Measurements from ENCODE around the gene TSACC. TPM values are rescaled to one million over a fixed set of nuclear protein-coding genes. Genes with fewer than 3 reads are reported as not detected.
"Not testable (repeated sequence)": the region's sequence is repeated elsewhere in the genome, so short reads cannot be mapped to it uniquely, and the experiment has no call there.

Gene TSACC
- total RNA-seq, 2 donors from 2014 or later, result not detected

DNA sequence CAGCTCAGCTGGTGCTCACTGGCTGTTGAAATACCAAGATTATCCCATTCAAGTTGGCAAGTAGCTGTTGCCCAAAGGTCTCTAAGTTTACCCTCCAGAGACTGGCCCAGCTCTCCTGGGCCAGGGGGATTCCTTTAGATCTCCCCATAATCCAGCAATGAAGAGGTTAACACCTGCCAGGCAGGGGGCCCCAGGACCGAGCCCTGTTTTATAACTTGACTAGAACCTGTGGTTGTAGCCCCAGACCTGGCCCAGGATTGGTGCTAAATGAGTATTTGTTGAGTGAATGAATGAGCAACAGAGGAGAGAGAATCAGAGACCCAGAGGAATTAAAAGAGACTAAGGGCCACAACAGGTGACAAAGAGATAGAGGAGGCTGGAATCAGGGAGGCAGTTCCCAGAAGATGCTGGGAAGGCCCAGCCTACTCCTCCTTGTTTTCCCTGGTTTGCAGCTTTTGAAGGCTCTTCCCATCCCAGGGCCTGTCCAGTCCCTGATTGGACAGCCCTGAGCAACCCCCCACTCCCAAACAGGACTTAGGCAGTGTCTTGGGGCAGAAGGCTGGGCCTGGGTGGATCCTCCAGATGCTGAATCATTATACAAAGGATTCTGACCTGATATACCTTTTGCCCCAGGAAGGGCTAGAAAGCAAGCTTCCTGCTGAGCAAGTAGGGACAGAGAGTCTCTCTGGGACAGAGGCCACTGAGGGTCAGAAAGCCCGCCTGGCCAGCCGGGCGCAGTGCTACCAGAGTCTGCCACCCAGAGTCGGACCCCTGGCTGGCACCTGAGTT is 28.2 kb downstream of the TSACC start:
- intact Hi-C loops (cut with DNase I), result no loop called here
- Histone ChIP-seq H3K36me3 (replicated peaks in 1 of 2; ENCODE audit: insufficient read depth in 1 of 2, low read depth in 2 of 2) (no peaks in the 10 kb centered on the region), H3K4me3 (no peak overlapping the region), H3K27me3 (no peaks in the 10 kb centered on the region), H3K9me3 (no peaks in the 10 kb centered on the region), H3K4me1 (peaks cover 25% of the 10 kb centered on the region), H3K27ac (no peak overlapping the region)
- WGBS, 2 donors, result 85 to 87% methylated on average over 5 of the region's 5 CpGs
- DNase-seq, result no peak
- no peak for ATAC-seq
- TF ChIP-seq POLR2A (IDR thresholded peaks at IDR 0.05), result no peak
- no peak for TF ChIP-seq CTCF (IDR thresholded peaks at IDR 0.05)

DNA sequence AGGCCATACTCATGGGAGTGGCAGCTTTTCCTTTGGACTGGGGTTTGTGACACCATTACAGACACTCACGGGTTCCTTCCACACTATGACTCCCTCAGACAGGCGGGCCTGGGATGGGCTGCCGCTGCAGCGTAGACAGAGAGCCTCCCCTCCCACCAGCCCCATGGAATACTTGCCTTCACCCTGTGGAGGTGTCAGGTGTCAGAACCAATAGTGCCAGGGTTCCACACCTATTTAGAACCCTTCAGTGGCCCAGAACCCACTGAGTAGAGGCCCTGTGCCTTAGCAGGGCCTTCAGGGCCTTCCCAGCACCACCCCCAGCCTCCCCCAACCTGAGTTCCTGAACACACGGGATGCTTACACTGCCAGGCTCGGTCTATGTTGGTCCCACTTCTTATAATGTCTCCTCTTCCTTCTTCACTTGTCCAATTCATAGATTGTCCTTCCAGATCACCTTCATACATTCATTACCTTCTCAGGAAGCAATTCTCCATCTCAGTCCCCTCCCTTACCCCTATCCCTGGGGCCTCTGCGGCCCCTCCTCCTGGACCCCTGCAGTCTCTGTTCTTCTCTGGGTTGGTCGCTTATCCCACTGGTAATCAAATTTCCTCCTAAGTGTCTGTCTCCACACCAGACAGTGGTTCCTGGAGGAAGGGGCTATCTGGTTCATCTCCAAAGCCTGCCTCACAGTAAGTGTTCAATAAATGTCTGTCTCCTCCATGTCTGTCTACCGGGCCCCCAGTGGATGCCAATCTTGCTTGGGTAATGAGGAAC is 29.2 kb downstream of the TSACC start:
- Histone ChIP-seq H3K9me3 (no peaks in the 10 kb centered on the region), H3K4me3 (no peak overlapping the region), H3K4me1 (peaks cover 25% of the 10 kb centered on the region), H3K27ac (no peak overlapping the region), H3K36me3 (replicated peaks in 1 of 2; ENCODE audit: insufficient read depth in 1 of 2, low read depth in 2 of 2) (no peaks in the 10 kb centered on the region), H3K27me3 (no peaks in the 10 kb centered on the region)
- ATAC-seq (no peak), DNase-seq (no peak)
- intact Hi-C loops (cut with DNase I), result no loop called here
- WGBS, 2 donors, result 80 to 81% methylated on average over 6 to 9 of the region's 9 CpGs
- TF ChIP-seq CTCF (IDR thresholded peaks at IDR 0.05), result no peak
- no peak for TF ChIP-seq POLR2A (IDR thresholded peaks at IDR 0.05)

- Histone ChIP-seq H3K9me3 (no peaks in the 10 kb centered on the region), H3K4me1 (peaks cover 29% of the 10 kb centered on the region), H3K27ac (peak overlapping the region in 1 of 4 donors; percentile 32), H3K27me3 (no peaks in the 10 kb centered on the region), H3K36me3 (replicated peaks in 1 of 2; ENCODE audit: insufficient read depth in 1 of 2, low read depth in 2 of 2) (no peaks in the 10 kb centered on the region), H3K4me3 (no peak overlapping the region)
- TF ChIP-seq CTCF (IDR thresholded peaks at IDR 0.05) (no peak), POLR2A (IDR thresholded peaks at IDR 0.05) (no peak)
- WGBS, 2 donors, result 59 to 68% methylated on average over 7 of the region's 7 CpGs
- intact Hi-C loops (cut with DNase I), result no loop called here
- DNase-seq (no peak), ATAC-seq (no peak)
These were observed 29.9 kb downstream of the TSACC start for GRCh38 chr1:156368157-156368658.

GRCh38 chr1:156368889-156369684 is 30.8 kb downstream of the TSACC start, which contains the start of gene RHBG:
Gene RHBG, plus strand, starts transcription at chr1:156369211. Its CDS starts 39 bp downstream, at chr1:156369250.
- Histone ChIP-seq H3K4me1 (peaks cover 38% of the 10 kb centered on the region), H3K27ac (peak within 1 kb of the TSS in 2 of 4 donors; percentile 1 to 32), H3K27me3 (no peaks in the 10 kb centered on the region), H3K4me3 (peak within 1 kb of the TSS; percentile 36 to 38), H3K36me3 (replicated peaks in 1 of 2; ENCODE audit: insufficient read depth in 1 of 2, low read depth in 2 of 2) (no peaks in the 10 kb centered on the region), H3K9me3 (no peaks in the 10 kb centered on the region)
- intact Hi-C loops (cut with DNase I), result no loop called here
- ATAC-seq, result peak; percentile 95
- DNase-seq, result peak; percentile 85 to 92 (median 88)
- WGBS, 2 donors, result 3 to 4% methylated on average over 23 to 43 of the region's 48 CpGs
- no peak for TF ChIP-seq CTCF (IDR thresholded peaks at IDR 0.05)
- TF ChIP-seq POLR2A (IDR thresholded peaks at IDR 0.05), result peak; percentile 26 to 56 (median 50)

DNA sequence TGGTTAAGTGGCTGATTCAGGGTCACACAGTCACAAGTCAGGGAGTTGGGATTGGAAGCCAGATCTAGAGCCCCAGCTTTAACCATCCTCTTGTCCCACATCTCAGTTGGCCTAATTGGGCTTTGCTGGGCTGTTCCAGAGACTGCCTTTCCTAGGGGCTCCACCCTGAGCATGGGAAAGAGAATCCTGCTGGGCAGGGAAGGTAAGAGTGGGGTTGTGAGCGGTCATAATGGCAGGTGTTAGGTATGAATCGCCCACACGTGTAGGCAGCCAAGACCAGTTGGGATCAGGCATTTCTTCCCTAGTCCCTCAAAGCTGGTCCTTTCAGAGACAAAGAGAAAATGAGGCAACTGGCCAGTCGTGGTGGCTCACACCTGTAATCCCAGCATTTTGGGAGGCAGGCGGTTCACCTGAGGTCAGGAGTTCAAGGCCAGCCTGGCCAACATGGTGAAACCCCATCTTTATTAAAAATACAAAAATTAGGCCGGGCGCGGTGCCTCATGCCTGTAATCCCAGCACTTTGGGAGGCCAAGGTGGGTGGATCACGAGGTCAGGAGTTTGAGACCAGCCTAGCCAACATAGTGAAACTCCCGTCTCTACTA is 31.5 kb downstream of the TSACC start:
- ATAC-seq; DNase-seq; H3K9me3 ChIP-seq; H3K27me3 ChIP-seq; H3K27ac ChIP-seq; H3K36me3 ChIP-seq (replicated peaks in 1 of 2; ENCODE audit: insufficient read depth in 1 of 2, low read depth in 2 of 2); intact Hi-C loops (cut with DNase I): not testable (repeated sequence)
- H3K4me3 ChIP-seq, result peak overlapping the region in 1 of 2 donors; percentile 36
- H3K4me1 ChIP-seq, result peaks cover 40% of the 10 kb centered on the region
- 87 to 89% methylated on average over 10 of the region's 10 CpGs for WGBS, 2 donors
